Heart left ventricle (tissue), 16 donors: ENCODE results near the gene ANKRD37. TPM values are rescaled to one million over a fixed set of nuclear protein-coding genes. Genes with fewer than 3 reads are reported as not detected.
"Not testable (repeated sequence)": the region's sequence is repeated elsewhere in the genome, so short reads cannot be mapped to it uniquely, and the experiment has no call there.

ENCODE experiments used
- ATAC-seq, 4 donors: fragments of 200-7000 bp; cut with Tn5 transposase; one replicate each; pipeline ENCODE4 v1.9.1; 2020 to 2022; ENCODE audit warnings: moderate library complexity in 4 of 4, mild to moderate bottlenecking in 3 of 4, moderate number of reproducible peaks in 1 of 4
- DNase-seq, 5 donors: peaks; one replicate each; pipeline ENCODE4 v3.0.0-alpha.2; 2020
- H3K27ac ChIP-seq, 12 donors: fragments of 200-600 bp; sonication (generic) in 4 of 12; one replicate each; pipeline versions ENCODE4 v1.5.0 to v1.8.0; 2016 to 2022; ENCODE audit warnings: mild to moderate bottlenecking in 2 of 12
- H3K27me3 ChIP-seq, 9 donors: fragments of 200-600 bp; sonication (generic) in 2 of 9; one replicate each; pipeline versions ENCODE4 v1.5.1 to v1.8.0; 2016 to 2022; ENCODE audit warnings: mild to moderate bottlenecking in 3 of 9
- H3K36me3 ChIP-seq, 9 donors: fragments of 200-600 bp; sonication (generic) in 2 of 9; one replicate each; pipeline versions ENCODE4 v1.5.0 to v1.8.0; 2018 to 2022; ENCODE audit warnings: mild to moderate bottlenecking in 2 of 9
- H3K4me1 ChIP-seq, 12 donors: fragments of 200-600 bp; sonication (generic) in 4 of 12; one replicate each; pipeline versions ENCODE4 v1.5.0 to v1.8.0; 2016 to 2022; ENCODE audit warnings: mild to moderate bottlenecking in 3 of 12
- H3K4me3 ChIP-seq, 12 donors: fragments of 200-600 bp; sonication (generic) in 4 of 12; one replicate each; pipeline versions ENCODE4 v1.5.0 to v1.8.0; 2017 to 2022; ENCODE audit warnings: mild to moderate bottlenecking in 9 of 12, moderate library complexity in 4 of 12
- H3K9me3 ChIP-seq, 12 donors: fragments of 200-600 bp; sonication (generic) in 4 of 12; one replicate each; pipeline versions ENCODE4 v1.5.0 to v1.8.0; 2016 to 2022; ENCODE audit warnings: mild to moderate bottlenecking in 1 of 12
- CTCF ChIP-seq, 12 donors: fragments of 200-600 bp; sonication (generic) in 4 of 12; IDR thresholded peaks; one replicate each; pipeline versions ENCODE4 v1.5.0 to v1.8.0; 2018 to 2022; ENCODE audit warnings: antibody characterized with exemption in 12 of 12, mild to moderate bottlenecking in 5 of 12
- POLR2A ChIP-seq, 2 donors: fragments of 450-650 bp; IDR thresholded peaks; one replicate each; pipeline ENCODE4 v1.6.1; 2017; ENCODE audit warnings: antibody characterized with exemption in 2 of 2, mild to moderate bottlenecking in 2 of 2, moderate library complexity in 2 of 2
- WGBS, 4 donors: extraction: QIAGEN DNeasy Blood & Tissue Kit in 2 of 4; methylation state at CpG; one replicate each; pipeline versions ENCODE4 v1.1.5 to v1.1.7; 2013 to 2018; 5-methylcytosine and 5-hydroxymethylcytosine counted together
- intact Hi-C, 10 donors: fragments of 100-400 bp; cut with DNase I; formaldehyde crosslinking; loops; one replicate each; pipeline versions ENCODE4 v1.11.1 to v1.14.2; 2022
- polyA plus RNA-seq, 2 donors: library from polyadenylated mRNA; stranded (reverse); fragments of 200-250 nt; gene quantifications; one replicate each; pipeline ENCODE4 v1.2.3, GENCODE V29; 2013
- total RNA-seq, 9 donors: library from RNA; depleted of rRNA in 2 of 9; stranded (reverse); fragments of >200 nt in 2 of 9; fragmentation: NEBNext Ultra II Directional in 3 of 9; extraction: Animal tissue kit (Norgen Biotek cat#: 25700) in 3 of 9; gene quantifications; one replicate each; pipeline versions ENCODE4 v1.1.0 to v1.2.4, GENCODE V29; 2016 to 2023
- donor health status: ischemic (EF 13 %, LVEDD 7.1; RV severe dilation, severe dysfunction).
- donor health status: healthy with polysubstance abuse.
- donor health status: DM: no; HTN: yes; CAD: no.
- donor health status: DM: no; HTN: no; CAD: no.
- donor health status: ischemic (EF 25% LVEDD 6.9; RV normal size, moderate dysfunction).
- donor health status: ischemic (EF 25% LVEDD 5.7; RV mildly dilated, moderate dysfunction).
- donor health status: healthy.
- donor health status: DM: yes; HTN: yes; CAD: no.
- donor health status: ischemic (EF 35%, LVEDD 5.7; RV mildly dilated, moderate dysfunction).
- donor health status: nonischemic (EF 11% LVEDD 7.7; RV severe dilation, severe dysfunction).
- donor health status: DM: yes; HTN: yes; CAD: no.
- donor health status: PGD.
- donor health status: ischemic (EF 29% LVEDD 5.4; RV normal size, mild dysfunction).
- donor health status: nonischemic (EF 23%, LVEDD 6.1; RV moderate dilation, normal function).

Gene ANKRD37
- total and polyA plus RNA-seq, 11 donors: 8.4 to 30.6 (median 12.2) TPM

GRCh38 chr4:185358514-185358913 lies 38.1 kb upstream of the ANKRD37 start:
- 84 to 89% (median 86%) methylated on average over 4 of the region's 4 CpGs for WGBS, 4 donors
- Histone ChIP-seq H3K4me1 (no peaks in the 10 kb centered on the region), H3K27ac (no peak overlapping the region), H3K36me3 (peaks cover 0 to 60% (median 9%) of the 10 kb centered on the region in 9 donors), H3K4me3 (no peak overlapping the region), H3K9me3 (no peaks in the 10 kb centered on the region), H3K27me3 (no peaks in the 10 kb centered on the region)
- ATAC-seq (no peak), DNase-seq (no peak)
- no peak for TF ChIP-seq POLR2A (IDR thresholded peaks at IDR 0.05)
- TF ChIP-seq CTCF (IDR thresholded peaks at IDR 0.05): no peak
- intact Hi-C loops: no loop called here

- DNase-seq: no peak
- H3K4me1 ChIP-seq: no peaks in the 10 kb centered on the region
- no peaks in the 10 kb centered on the region for H3K27me3 ChIP-seq
- no peaks in the 10 kb centered on the region for H3K9me3 ChIP-seq
- no peak for ATAC-seq
- peaks cover 0 to 57% (median 8%) of the 10 kb centered on the region in 9 donors for H3K36me3 ChIP-seq
- WGBS, 4 donors: 96 to 99% (median 98%) methylated on average over 4 of the region's 4 CpGs
- H3K4me3 ChIP-seq: no peak overlapping the region
- H3K27ac ChIP-seq: no peak overlapping the region
- intact Hi-C loops: no loop called here
- TF ChIP-seq POLR2A (IDR thresholded peaks at IDR 0.05): no peak
- no peak for TF ChIP-seq CTCF (IDR thresholded peaks at IDR 0.05)
Measured at GRCh38 chr4:185358959-185359358, 37.7 kb upstream of the ANKRD37 start.

GRCh38 chr4:185359767-185360446 lies 36.7 kb upstream of the ANKRD37 start:
- no peak overlapping the region for H3K4me3 ChIP-seq
- intact Hi-C loops: no loop called here
- H3K27ac ChIP-seq: no peak overlapping the region
- TF ChIP-seq CTCF (IDR thresholded peaks at IDR 0.05): no peak
- TF ChIP-seq POLR2A (IDR thresholded peaks at IDR 0.05): no peak
- DNase-seq (no peak), ATAC-seq (no peak)
- no peaks in the 10 kb centered on the region for H3K9me3 ChIP-seq
- no peaks in the 10 kb centered on the region for H3K27me3 ChIP-seq
- WGBS, 4 donors: 94 to 98% (median 98%) methylated on average over 8 of the region's 8 CpGs
- no peaks in the 10 kb centered on the region for H3K4me1 ChIP-seq
- H3K36me3 ChIP-seq: peaks cover 0 to 47% (median 0%) of the 10 kb centered on the region in 9 donors

GRCh38 chr4:185361872-185362271 lies 34.8 kb upstream of the ANKRD37 start:
- intact Hi-C loops: no loop called here

GRCh38 chr4:185362570-185362969 lies 34.1 kb upstream of the ANKRD37 start:
- Histone ChIP-seq H3K36me3 (peaks cover 0 to 47% (median 0%) of the 10 kb centered on the region in 9 donors), H3K27ac (peak overlapping the region in 2 of 12 donors; percentile 36 to 39)
- H3K27me3 ChIP-seq, H3K4me3 ChIP-seq, ATAC-seq, intact Hi-C loops, DNase-seq, H3K4me1 ChIP-seq, H3K9me3 ChIP-seq: not testable (repeated sequence)
- 74 to 84% (median 79%) methylated on average over 6 of the region's 6 CpGs for WGBS, 4 donors

More at GRCh38 chr4:185361872-185362271, 34.8 kb upstream of the ANKRD37 start:
- peaks cover 0 to 52% (median 0%) of the 10 kb centered on the region in 9 donors for H3K36me3 ChIP-seq
- no peaks in the 10 kb centered on the region for H3K27me3 ChIP-seq
- DNase-seq: no peak
- no peaks in the 10 kb centered on the region for H3K9me3 ChIP-seq
- no peak overlapping the region for H3K27ac ChIP-seq
- H3K4me1 ChIP-seq: no peaks in the 10 kb centered on the region
- 82 to 91% (median 88%) methylated on average over 3 of the region's 3 CpGs for WGBS, 4 donors
- ATAC-seq: no peak
- H3K4me3 ChIP-seq: no peak overlapping the region
- no peak for TF ChIP-seq CTCF (IDR thresholded peaks at IDR 0.05)
- TF ChIP-seq POLR2A (IDR thresholded peaks at IDR 0.05): no peak
